GM23338 (cell line): ENCODE measurements around the gene DIRAS2. TPM values are rescaled to one million over a fixed set of nuclear protein-coding genes. Genes with fewer than 3 reads are reported as not detected.

Source experiments
- ATAC-seq: fragments of 200-7000 bp; cut with Tn5 transposase; 3 replicates; pipeline ENCODE4 v1.9.1; 2020
- DNase-seq: peaks from one replicate; pipeline ENCODE4 v3.0.0-alpha.2; 2015; ENCODE audit warnings: low spot score
- H2AFZ ChIP-seq: fragments of 200-600 bp; sonication (generic); 2 replicates; pipeline ENCODE4 v1.8.0; 2016; ENCODE audit warnings: antibody characterized with exemption, mild to moderate bottlenecking, moderate library complexity
- H3F3A ChIP-seq: fragments of 200-600 bp; sonication (generic); replicated peaks from 2 replicates; pipeline ENCODE4 v1.8.0; 2017; ENCODE audit warnings: antibody characterized with exemption, mixed run types, low read depth
- H3K27ac ChIP-seq: fragments of 200-600 bp; sonication (generic); 2 replicates; pipeline ENCODE4 v1.6.1; 2016; ENCODE audit warnings: low read depth
- H3K27me3 ChIP-seq: fragments of 200-600 bp; sonication (generic); 2 replicates; pipeline ENCODE4 v1.8.0; 2016; ENCODE audit warnings: mild to moderate bottlenecking, mixed run types, moderate library complexity; ENCODE audit not compliant: insufficient read depth
- H3K36me3 ChIP-seq: fragments of 200-600 bp; sonication (generic); 2 replicates; pipeline ENCODE4 v1.8.0; 2016; ENCODE audit warnings: mild to moderate bottlenecking; ENCODE audit not compliant: insufficient read depth
- H3K4me1 ChIP-seq: fragments of 200-600 bp; sonication (generic); 2 replicates; pipeline ENCODE4 v1.8.0; 2016; ENCODE audit warnings: mild to moderate bottlenecking, moderate library complexity; ENCODE audit not compliant: insufficient read depth
- H3K4me2 ChIP-seq: fragments of 200-600 bp; sonication (generic); 2 replicates; pipeline ENCODE4 v1.7.1; 2017; ENCODE audit warnings: mixed run types
- H3K4me3 ChIP-seq: fragments of 200-600 bp; sonication (generic); 2 replicates; pipeline ENCODE4 v1.6.1; 2016; ENCODE audit warnings: mixed run types
- H3K79me2 ChIP-seq: fragments of 200-600 bp; sonication (generic); replicated peaks from 2 replicates; pipeline ENCODE4 v1.8.0; 2017; ENCODE audit warnings: mild to moderate bottlenecking; ENCODE audit not compliant: insufficient read depth
- H3K9me2 ChIP-seq: fragments of 200-600 bp; sonication (generic); 2 replicates; pipeline ENCODE4 v1.8.0; 2017; ENCODE audit not compliant: insufficient read depth
- H4K20me1 ChIP-seq: fragments of 200-600 bp; sonication (generic); replicated peaks from 2 replicates; pipeline ENCODE4 v1.8.0; 2017; ENCODE audit warnings: mild to moderate bottlenecking; ENCODE audit not compliant: insufficient read depth
- H3K27ac Mint-ChIP-seq: 2 replicates; pipeline ENCODE4 v1.8.0; 2020; ENCODE audit warnings: inconsistent platforms, mild to moderate bottlenecking, moderate library complexity, mixed read lengths
- H3K27me3 Mint-ChIP-seq: 3 replicates; pipeline ENCODE4 v1.8.0; 2022; ENCODE audit warnings: low read depth, mild to moderate bottlenecking, moderate library complexity, mixed read lengths, inconsistent platforms; ENCODE audit not compliant: insufficient read depth, poor library complexity
- H3K36me3 Mint-ChIP-seq: 3 replicates; pipeline ENCODE4 v1.8.0; 2021; ENCODE audit warnings: low read depth, mild to moderate bottlenecking, inconsistent platforms, moderate library complexity, mixed read lengths
- H3K4me1 Mint-ChIP-seq: 3 replicates; pipeline ENCODE4 v1.8.0; 2020; ENCODE audit warnings: mild to moderate bottlenecking, inconsistent platforms, mixed read lengths
- H3K4me3 Mint-ChIP-seq: 3 replicates; pipeline ENCODE4 v1.8.0; 2021; ENCODE audit warnings: moderate library complexity, mild to moderate bottlenecking, inconsistent platforms, mixed read lengths
- H3K9me3 Mint-ChIP-seq: 3 replicates; pipeline ENCODE4 v1.8.0; 2020; ENCODE audit warnings: moderate library complexity, mild to moderate bottlenecking, inconsistent platforms, mixed read lengths
- CTCF ChIP-seq, 2 experiments: fragments of 200-600 bp in 1 of 2; sonication (generic) in 1 of 2; conservative IDR thresholded peaks; 2 replicates each; pipeline versions ENCODE4 v1.5.1 to v1.6.1; 2016 to 2017; ENCODE audit warnings: antibody characterized with exemption in 2 of 2, low read depth in 2 of 2, mild to moderate bottlenecking in 2 of 2, moderate library complexity in 1 of 2
- NANOG ChIP-seq: IDR thresholded peaks from 2 replicates; pipeline ENCODE4 v1.6.1; 2016; ENCODE audit warnings: antibody characterized with exemption, borderline replicate concordance
- POLR2AphosphoS5 ChIP-seq: IDR thresholded peaks from 2 replicates; pipeline ENCODE4 v1.6.1; 2016; ENCODE audit warnings: antibody characterized with exemption, low read depth
- REST ChIP-seq: IDR thresholded peaks from one replicate; pipeline ENCODE4 v1.6.1; 2018; ENCODE audit warnings: antibody characterized with exemption; ENCODE audit not compliant: unreplicated experiment
- STAT1 ChIP-seq: IDR thresholded peaks from one replicate; pipeline ENCODE4 v1.6.1; 2016; ENCODE audit warnings: antibody characterized with exemption; ENCODE audit not compliant: unreplicated experiment
- ZNF114 ChIP-seq: fragments of 250-450 bp; sonication (Bioruptor Pico); IDR thresholded peaks from 2 replicates; pipeline ENCODE4 v1.5.0; 2020; ENCODE audit warnings: mild to moderate bottlenecking, moderate library complexity
- ZNF331 ChIP-seq: fragments of 250-450 bp; sonication (Bioruptor Pico); IDR thresholded peaks from 2 replicates; pipeline ENCODE4 v1.5.0; 2020; ENCODE audit warnings: low read depth, mild to moderate bottlenecking, moderate library complexity
- ZNF462 ChIP-seq: fragments of 250-450 bp; sonication (Bioruptor Pico); IDR thresholded peaks from 2 replicates; pipeline ENCODE4 v1.5.0; 2020; ENCODE audit warnings: mild to moderate bottlenecking, moderate library complexity
- polyA plus RNA-seq: library from polyadenylated mRNA; unstranded; fragments of >200 nt; fragmentation: Nextera tagmentation; extraction: Ambion mirVana; gene quantifications from 2 replicates; pipeline ENCODE4 v1.2.1, GENCODE V29; 2016
- total RNA-seq: library from RNA; depleted of rRNA; stranded (reverse); fragments of >200 nt; shearing (Covaris generic); gene quantifications from 2 replicates; pipeline ENCODE4 v1.2.3, GENCODE V29; 2014

Gene DIRAS2
- total and polyA plus RNA-seq, 2 experiments from 2014 or later = 0.13 to 0.28 TPM

GRCh38 chr9:90562229-90562628 is 80.4 kb downstream of the DIRAS2 start:
- Mint-ChIP-seq H3K27me3 (no peaks in the 10 kb centered on the region), H3K4me3 (no peak overlapping the region), H3K9me3 (no peaks in the 10 kb centered on the region; the same call in 2 of the 3 replicates), H3K36me3 (no peaks in the 10 kb centered on the region), H3K4me1 (no peaks in the 10 kb centered on the region), H3K27ac (no peak overlapping the region)
- H4K20me1 ChIP-seq = no peaks in the 10 kb centered on the region
- DNase-seq (no peak), ATAC-seq (no peak)
- H3K79me2 ChIP-seq = no peaks in the 10 kb centered on the region
- H3F3A ChIP-seq = no peaks in the 10 kb centered on the region
- H3K36me3 ChIP-seq = no peaks in the 10 kb centered on the region
- no peaks in the 10 kb centered on the region for H3K4me1 ChIP-seq
- no peak for TF ChIP-seq ZNF114
- no peak for TF ChIP-seq POLR2AphosphoS5
- no peak for TF ChIP-seq ZNF331 (CRISPR knock-in tag)
- no peak for TF ChIP-seq REST
- TF ChIP-seq NANOG = no peak
- TF ChIP-seq CTCF (conservative IDR thresholded peaks at IDR 0.05; ENCODE audit: low read depth in 2 of 2) = no peak
- no peak for TF ChIP-seq STAT1
- TF ChIP-seq ZNF462 (CRISPR knock-in tag) = no peak
- H3K4me2 ChIP-seq = no peak overlapping the region
- H2AFZ ChIP-seq = no peak overlapping the region
- peaks cover 12% of the 10 kb centered on the region; the same call in 1 of the 2 replicates for H3K9me2 ChIP-seq
- no peak overlapping the region for H3K27ac ChIP-seq
- no peak overlapping the region for H3K4me3 ChIP-seq
- no peaks in the 10 kb centered on the region for H3K27me3 ChIP-seq
